Neural cell (in vitro differentiated cells): ENCODE results near the gene ZFYVE26. TPM values are rescaled to one million over a fixed set of nuclear protein-coding genes. Genes with fewer than 3 reads are reported as not detected.

Experiments used
- H2AFZ ChIP-seq: fragments of 200-600, 300-800 bp; sonication (generic), shearing (Covaris generic); 2 replicates; pipeline ENCODE4 v1.6.0; 2014; ENCODE audit warnings: low read depth, mild to moderate bottlenecking, antibody characterized with exemption, low read length, moderate library complexity
- H3F3A ChIP-seq: fragments of 200-600 bp; shearing (Covaris generic); 2 replicates; pipeline ENCODE4 v1.6.1; 2016; ENCODE audit warnings: mild to moderate bottlenecking, moderate library complexity, mixed read lengths, antibody characterized with exemption, low read length; ENCODE audit not compliant: insufficient read depth, poor library complexity, severe bottlenecking
- H3K27ac ChIP-seq: fragments of 200-600, 300-800 bp; sonication (generic), shearing (Covaris generic); 2 replicates; pipeline ENCODE4 v1.5.1; 2014; ENCODE audit warnings: mild to moderate bottlenecking, low read length, moderate library complexity
- H3K27me3 ChIP-seq: fragments of 300-800, 200-600 bp; sonication (generic), shearing (Covaris generic); 2 replicates; pipeline ENCODE4 v1.6.0; 2014; ENCODE audit warnings: mild to moderate bottlenecking, low read depth, low read length, moderate library complexity; ENCODE audit not compliant: insufficient read depth
- H3K36me3 ChIP-seq: fragments of 300-800, 200-600 bp; sonication (generic), shearing (Covaris generic); 2 replicates; pipeline ENCODE4 v1.5.1; 2014; ENCODE audit warnings: mild to moderate bottlenecking, antibody characterized with exemption, low read length, moderate library complexity; ENCODE audit not compliant: insufficient read depth
- H3K4me2 ChIP-seq: fragments of 300-800, 200-600 bp; sonication (generic), shearing (Covaris generic); 2 replicates; pipeline ENCODE4 v1.6.0; 2014; ENCODE audit warnings: mild to moderate bottlenecking, low read length
- H3K4me3 ChIP-seq: fragments of 300-800, 200-600 bp; sonication (generic), shearing (Covaris generic); 2 replicates; pipeline ENCODE4 v1.5.1; 2014; ENCODE audit warnings: mild to moderate bottlenecking, low read length, moderate library complexity
- H3K79me2 ChIP-seq: fragments of 200-600 bp; shearing (Covaris generic); replicated peaks from 2 replicates; pipeline ENCODE4 v1.6.0; 2014; ENCODE audit warnings: mild to moderate bottlenecking, low read length, moderate library complexity; ENCODE audit not compliant: insufficient read depth
- H3K9ac ChIP-seq: fragments of 300-800, 200-600 bp; sonication (generic), shearing (Covaris generic); 2 replicates; pipeline ENCODE4 v1.6.1; 2016; ENCODE audit warnings: mild to moderate bottlenecking, low read length, mixed read lengths
- H3K9me2 ChIP-seq: fragments of 200-600 bp; shearing (Covaris generic); 2 replicates; pipeline ENCODE4 v1.6.1; 2016; ENCODE audit warnings: mild to moderate bottlenecking, low read length, mixed read lengths; ENCODE audit not compliant: insufficient read depth
- H3K9me3 ChIP-seq: fragments of 200-600, 300-800 bp; sonication (generic), shearing (Covaris generic); 2 replicates; pipeline ENCODE4 v1.6.1; 2016; ENCODE audit warnings: mild to moderate bottlenecking, mixed run types, low read length, moderate library complexity, mixed read lengths
- H4K20me1 ChIP-seq: fragments of 200-600 bp; shearing (Covaris generic); 2 replicates; pipeline ENCODE4 v1.6.1; 2016; ENCODE audit warnings: mild to moderate bottlenecking, mixed run types; ENCODE audit not compliant: insufficient read depth
- CTCF ChIP-seq: fragments of 450-650 bp; IDR thresholded peaks from 2 replicates; pipeline ENCODE4 v1.5.1; 2014; ENCODE audit warnings: antibody characterized with exemption, mild to moderate bottlenecking, moderate library complexity; ENCODE audit not compliant: poor library complexity, severe bottlenecking
- EP300 ChIP-seq: fragments of 450-650 bp; conservative IDR thresholded peaks from 2 replicates; pipeline ENCODE4 v1.6.1; 2014; ENCODE audit warnings: antibody characterized with exemption, mild to moderate bottlenecking, moderate library complexity; ENCODE audit not compliant: poor library complexity, severe bottlenecking
- EZH2 ChIP-seq: fragments of 200-600, 300-800 bp; shearing (Covaris generic), sonication (generic); IDR thresholded peaks from 2 replicates; pipeline ENCODE4 v1.6.1; 2014; ENCODE audit warnings: antibody characterized with exemption, low read length, borderline replicate concordance, mild to moderate bottlenecking; ENCODE audit not compliant: insufficient read depth, poor library complexity, severe bottlenecking
- MXI1 ChIP-seq: fragments of 450-650 bp; conservative IDR thresholded peaks from 2 replicates; pipeline ENCODE4 v1.6.1; 2014; ENCODE audit warnings: antibody characterized with exemption, mild to moderate bottlenecking; ENCODE audit not compliant: poor library complexity, severe bottlenecking
- POLR2AphosphoS5 ChIP-seq: IDR thresholded peaks from 2 replicates; pipeline ENCODE4 v1.6.1; 2012
- RAD21 ChIP-seq: fragments of 450-650 bp; conservative IDR thresholded peaks from 2 replicates; pipeline ENCODE4 v1.6.1; 2014; ENCODE audit warnings: antibody characterized with exemption, mild to moderate bottlenecking, moderate library complexity
- REST ChIP-seq: IDR thresholded peaks from 2 replicates; pipeline ENCODE4 v1.6.1; 2012; ENCODE audit warnings: borderline replicate concordance
- SMC3 ChIP-seq: fragments of 450-650 bp; conservative IDR thresholded peaks from 2 replicates; pipeline ENCODE4 v1.6.1; 2014; ENCODE audit warnings: antibody characterized with exemption, mild to moderate bottlenecking, moderate library complexity; ENCODE audit not compliant: poor library complexity
- TAF1 ChIP-seq: IDR thresholded peaks from 2 replicates; pipeline ENCODE4 v1.6.1; 2012; ENCODE audit warnings: low read depth
- polyA plus RNA-seq: library from polyadenylated mRNA; depleted of rRNA; stranded (reverse); fragments of >200 nt; gene quantifications from 2 replicates; pipeline ENCODE4 v1.2.3, GENCODE V29; 2014

ZFYVE26 gene
- polyA plus RNA-seq, 1 donor from 2014 or later = 8.5 TPM

- no peak for TF ChIP-seq POLR2AphosphoS5
These were observed 59.9 kb downstream of the ZFYVE26 start for GRCh38 chr14:67756496-67756895.

GRCh38 chr14:67749341-67750084 lies 66.9 kb downstream of the ZFYVE26 start:
- Histone ChIP-seq H3K4me2 (no peak overlapping the region), H3K27me3 (no peaks in the 10 kb centered on the region), H3K4me3 (no peak overlapping the region), H3K9ac (no peak overlapping the region), H3K27ac (no peak overlapping the region), H3K9me3 (no peaks in the 10 kb centered on the region), H3K36me3 (peaks cover 15% of the 10 kb centered on the region), H3F3A (no peaks in the 10 kb centered on the region), H3K9me2 (no peaks in the 10 kb centered on the region), H4K20me1 (no peaks in the 10 kb centered on the region), H3K79me2 (no peaks in the 10 kb centered on the region), H2AFZ (no peak overlapping the region)
- no peak for TF ChIP-seq RAD21
- no peak for TF ChIP-seq EP300
- TF ChIP-seq TAF1 = no peak
- no peak for TF ChIP-seq EZH2
- TF ChIP-seq SMC3 = no peak
- TF ChIP-seq MXI1 = no peak
- no peak for TF ChIP-seq POLR2AphosphoS5
- TF ChIP-seq CTCF = no peak
- TF ChIP-seq REST = no peak

More at GRCh38 chr14:67756496-67756895, 59.9 kb downstream of the ZFYVE26 start:
- Histone ChIP-seq H3K36me3 (peaks cover 12% of the 10 kb centered on the region), H3K9me3 (no peaks in the 10 kb centered on the region), H4K20me1 (no peaks in the 10 kb centered on the region), H3K4me2 (no peak overlapping the region), H3K9ac (no peak overlapping the region), H3K27me3 (no peaks in the 10 kb centered on the region), H3K79me2 (no peaks in the 10 kb centered on the region), H3K27ac (no peak overlapping the region), H2AFZ (no peak overlapping the region), H3K9me2 (no peaks in the 10 kb centered on the region), H3F3A (no peaks in the 10 kb centered on the region), H3K4me3 (no peak overlapping the region)
